Fibroblast of skin of scalp (primary cell): ENCODE data around the gene MSANTD1. TPM values are rescaled to one million over a fixed set of nuclear protein-coding genes. Genes with fewer than 3 reads are reported as not detected.

ENCODE experiments used
- DNase-seq: peaks from one replicate; pipeline ENCODE4 v3.0.0-alpha.2; 2013
- polyA plus RNA-seq, 2 experiments: library from polyadenylated mRNA; unstranded; fragments of 120-200 nt; gene quantifications; one replicate each; pipeline ENCODE4 v1.2.1, GENCODE V29; 2013; ENCODE audit not compliant: insufficient read length in 2 of 2

Gene MSANTD1
- polyA plus RNA-seq (2013, experiment 1 of 2; ENCODE audit: insufficient read length) = 0.10 TPM
- 0.17 TPM for polyA plus RNA-seq (2013, experiment 2 of 2; ENCODE audit: insufficient read length)

DNA sequence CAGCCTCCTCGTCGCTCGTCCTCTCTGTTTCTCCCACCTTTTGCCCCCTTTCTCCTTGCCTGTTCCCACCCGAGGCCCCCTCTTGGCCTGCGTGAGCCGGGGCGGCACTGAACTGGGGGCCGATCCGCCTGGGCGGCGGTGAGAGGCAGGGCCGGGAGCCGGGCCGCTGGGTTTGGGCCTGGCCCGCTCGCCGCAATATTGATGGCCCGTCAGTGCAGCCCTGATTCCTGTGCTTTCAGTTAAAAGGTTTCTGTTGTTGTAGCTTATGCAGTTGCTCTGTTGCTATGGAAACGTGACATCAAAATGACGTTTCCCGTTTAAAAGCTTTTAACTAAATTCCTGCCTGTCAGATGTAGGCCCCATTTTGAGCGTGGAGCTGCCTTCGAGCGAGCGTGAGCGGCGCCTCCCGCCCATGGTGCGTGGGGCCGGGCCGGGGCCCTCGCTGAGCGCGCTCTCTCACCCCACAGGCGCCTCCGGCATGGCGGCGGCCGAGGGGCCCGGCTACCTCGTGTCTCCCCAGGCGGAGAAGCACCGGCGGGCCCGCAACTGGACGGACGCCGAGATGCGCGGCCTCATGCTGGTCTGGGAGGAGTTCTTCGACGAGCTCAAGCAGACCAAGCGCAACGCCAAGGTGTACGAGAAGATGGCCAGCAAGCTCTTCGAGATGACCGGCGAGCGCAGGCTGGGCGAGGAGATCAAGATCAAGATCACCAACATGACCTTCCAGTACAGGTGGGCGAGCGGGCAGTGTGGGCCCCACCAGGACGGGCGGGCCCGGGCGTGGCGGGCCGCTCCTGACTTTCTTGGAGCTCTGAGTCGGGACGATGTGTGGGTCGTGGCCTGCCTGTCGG lies at the start of gene MSANTD1:
Gene MSANTD1, plus strand, starts transcription at position 349 of the 851 bp plus-strand sequence. Its CDS starts 64 bp downstream, at position 413.
- no peak for DNase-seq

DNA sequence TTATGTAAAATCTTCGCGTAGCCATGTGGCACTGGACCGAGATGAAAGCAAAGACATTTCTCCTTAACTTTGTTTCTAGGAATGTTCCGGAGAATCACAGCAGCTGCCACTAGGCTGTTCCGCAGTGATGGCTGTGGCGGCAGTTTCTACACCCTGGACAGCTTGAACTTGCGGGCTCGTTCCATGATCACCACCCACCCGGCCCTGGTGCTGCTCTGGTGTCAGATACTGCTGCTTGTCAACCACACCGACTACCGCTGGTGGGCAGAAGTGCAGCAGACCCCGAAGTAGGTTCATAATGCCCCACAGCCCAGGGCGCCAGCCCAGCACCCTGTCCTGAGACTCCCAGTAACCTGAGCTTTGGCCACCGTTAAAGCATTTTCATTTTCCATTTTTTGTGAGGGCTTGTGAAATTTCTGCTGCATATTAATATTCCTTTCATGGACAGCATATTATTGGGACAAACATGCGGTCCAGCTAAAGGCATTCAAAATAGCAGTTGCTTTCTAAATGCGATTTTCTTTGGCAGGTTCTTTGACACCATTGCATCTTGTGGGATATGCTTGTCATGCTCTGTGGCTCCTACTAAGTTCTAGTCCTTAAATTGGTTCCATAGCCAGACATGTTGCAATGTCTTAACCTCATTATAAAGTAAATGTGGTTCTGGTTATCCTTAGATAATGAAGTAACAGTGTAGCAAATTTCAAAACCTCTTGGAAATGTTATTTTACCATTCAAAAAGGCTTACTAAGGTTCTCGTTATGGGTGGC lies 49.1 kb upstream of the MSANTD1 start:
- peak; percentile 16 for DNase-seq

GRCh38 chr4:3200423-3201090 lies 48.4 kb upstream of the MSANTD1 start:
- DNase-seq = no peak

- peak; percentile 8 for DNase-seq
Measured at GRCh38 chr4:3201718-3202702, 46.9 kb upstream of the MSANTD1 start.

GRCh38 chr4:3202836-3203820 lies 45.8 kb upstream of the MSANTD1 start:
- no peak for DNase-seq

DNA sequence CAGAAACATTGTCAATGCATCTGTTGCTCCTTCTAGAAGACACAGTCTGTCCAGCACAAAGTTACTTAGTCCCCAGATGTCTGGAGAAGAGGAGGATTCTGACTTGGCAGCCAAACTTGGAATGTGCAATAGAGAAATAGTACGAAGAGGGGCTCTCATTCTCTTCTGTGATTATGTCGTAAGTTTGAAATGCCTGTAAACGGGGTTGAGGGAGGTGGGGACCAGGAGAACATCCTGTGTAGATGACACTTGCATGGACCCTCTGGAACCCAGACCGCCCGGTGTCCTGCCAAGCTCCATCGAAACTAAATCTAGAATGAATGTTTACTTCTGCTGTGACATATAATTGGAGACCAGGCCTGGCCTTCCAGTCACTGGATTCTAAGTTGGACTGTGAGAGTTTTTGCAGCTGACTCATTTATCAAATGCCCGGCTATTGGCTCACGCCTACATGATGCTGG lies 45.0 kb upstream of the MSANTD1 start:
- peak; percentile 41 for DNase-seq

DNA sequence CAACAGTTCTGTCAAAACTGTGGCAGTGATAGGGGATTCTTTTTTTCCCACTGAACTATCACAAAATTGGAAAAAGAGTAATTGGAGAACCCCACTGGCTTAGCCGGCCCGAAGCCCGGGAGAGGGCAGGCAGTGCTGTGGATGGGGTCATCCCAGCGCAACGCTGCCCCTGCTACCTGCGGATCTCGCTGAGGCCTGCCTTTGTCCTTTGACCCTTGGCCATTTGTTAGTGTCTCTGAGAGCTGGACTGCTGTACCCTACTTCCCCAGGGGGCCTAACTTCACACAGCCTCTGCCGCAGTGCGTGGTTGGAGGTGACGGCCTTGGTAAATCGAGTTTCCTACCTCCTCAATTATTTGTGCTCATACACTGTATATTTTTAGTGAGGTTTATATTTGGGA lies 43.0 kb upstream of the MSANTD1 start:
- DNase-seq = no peak

DNA sequence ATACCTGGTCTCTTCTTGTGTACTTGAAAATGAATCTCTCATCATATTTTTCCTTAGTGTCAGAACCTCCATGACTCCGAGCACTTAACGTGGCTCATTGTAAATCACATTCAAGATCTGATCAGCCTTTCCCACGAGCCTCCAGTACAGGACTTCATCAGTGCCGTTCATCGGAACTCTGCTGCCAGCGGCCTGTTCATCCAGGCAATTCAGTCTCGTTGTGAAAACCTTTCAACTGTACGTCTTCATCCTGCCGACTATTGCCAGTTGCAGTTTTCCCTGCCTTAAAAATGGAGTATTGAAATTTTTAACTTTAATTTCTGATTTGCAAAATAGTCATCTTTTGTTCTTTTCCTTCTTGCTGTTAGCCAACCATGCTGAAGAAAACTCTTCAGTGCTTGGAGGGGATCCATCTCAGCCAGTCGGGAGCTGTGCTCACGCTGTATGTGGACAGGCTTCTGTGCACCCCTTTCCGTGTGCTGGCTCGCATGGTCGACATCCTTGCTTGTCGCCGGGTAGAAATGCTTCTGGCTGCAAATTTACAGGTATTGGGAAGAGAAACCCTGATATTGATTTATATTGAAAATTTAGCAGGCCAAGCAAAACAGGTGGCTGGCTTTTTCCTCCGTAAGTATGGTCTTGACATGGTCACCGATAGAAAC lies 42.4 kb upstream of the MSANTD1 start:
- no peak for DNase-seq

DNA sequence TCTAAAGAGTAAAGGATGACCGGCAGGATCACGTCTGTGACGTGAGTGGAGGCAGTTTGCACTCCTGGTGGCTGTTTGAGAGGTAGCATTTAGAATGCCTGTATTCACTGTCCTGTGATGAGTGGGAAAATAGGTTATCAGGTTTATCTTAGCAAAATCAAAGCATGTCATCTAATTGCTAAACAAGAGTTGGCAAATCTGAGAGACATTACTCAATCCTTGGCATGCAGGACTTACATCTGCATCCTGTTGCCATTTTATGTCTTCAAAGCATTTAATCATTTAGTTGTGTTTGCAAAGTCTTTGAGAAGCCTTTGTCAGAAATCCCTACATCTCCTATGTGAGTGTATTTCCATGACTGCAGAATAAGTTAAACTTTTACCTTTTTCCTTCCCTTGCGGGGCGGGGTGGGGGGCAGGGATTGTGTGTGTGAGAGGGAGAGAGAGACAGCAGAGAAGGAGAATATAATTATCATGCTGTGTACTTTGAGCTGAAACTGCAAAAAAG lies 41.4 kb upstream of the MSANTD1 start:
- DNase-seq = no peak

- no peak for DNase-seq
Measured at GRCh38 chr4:3208826-3209225, 40.1 kb upstream of the MSANTD1 start.

DNA sequence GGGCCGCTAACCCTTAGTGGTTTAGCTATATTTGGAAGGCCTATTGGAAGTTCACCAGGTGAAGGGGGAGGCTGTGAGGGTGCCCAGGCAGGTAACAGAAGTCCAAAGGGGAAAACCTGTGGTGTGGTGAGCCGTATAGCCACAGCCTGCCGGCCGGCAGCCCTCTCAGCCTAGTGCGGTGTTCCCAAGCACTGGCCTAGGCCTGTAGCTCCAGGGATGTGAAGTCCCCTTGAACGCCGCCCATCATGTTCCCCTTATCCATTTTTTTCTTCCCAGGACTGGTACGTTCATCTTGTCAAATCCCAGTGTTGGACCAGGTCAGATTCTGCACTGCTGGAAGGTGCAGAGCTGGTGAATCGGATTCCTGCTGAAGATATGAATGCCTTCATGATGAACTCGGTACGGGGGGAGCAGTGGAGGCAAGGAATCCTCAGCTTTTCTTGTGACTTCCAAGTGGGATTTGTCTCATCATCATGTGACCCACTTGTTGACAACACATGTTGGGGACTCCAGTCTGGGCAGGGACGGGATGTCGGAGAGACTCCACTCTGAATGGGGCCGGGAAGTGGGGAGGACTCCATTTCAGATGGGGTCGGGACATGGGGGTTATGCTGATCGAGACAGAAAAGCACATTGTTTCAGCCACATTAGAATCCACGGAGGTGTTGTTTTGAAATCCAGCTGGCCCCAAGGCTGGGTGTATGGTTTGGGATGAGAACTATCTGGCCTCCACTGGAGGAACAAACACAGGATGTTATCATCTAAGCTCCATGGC lies 39.2 kb upstream of the MSANTD1 start:
- no peak for DNase-seq

- no peak for DNase-seq
Measured at GRCh38 chr4:3210467-3210866, 38.5 kb upstream of the MSANTD1 start.

GRCh38 chr4:3211866-3212265 lies 37.1 kb upstream of the MSANTD1 start:
- DNase-seq = no peak

GRCh38 chr4:3212391-3213105 lies 36.4 kb upstream of the MSANTD1 start:
- no peak for DNase-seq

- no peak for DNase-seq
Measured at GRCh38 chr4:3213106-3213425, 35.9 kb upstream of the MSANTD1 start.

GRCh38 chr4:3213661-3214250 lies 35.2 kb upstream of the MSANTD1 start:
- no peak for DNase-seq

- DNase-seq = no peak
Measured at GRCh38 chr4:3215256-3215655, 33.7 kb upstream of the MSANTD1 start.

DNA sequence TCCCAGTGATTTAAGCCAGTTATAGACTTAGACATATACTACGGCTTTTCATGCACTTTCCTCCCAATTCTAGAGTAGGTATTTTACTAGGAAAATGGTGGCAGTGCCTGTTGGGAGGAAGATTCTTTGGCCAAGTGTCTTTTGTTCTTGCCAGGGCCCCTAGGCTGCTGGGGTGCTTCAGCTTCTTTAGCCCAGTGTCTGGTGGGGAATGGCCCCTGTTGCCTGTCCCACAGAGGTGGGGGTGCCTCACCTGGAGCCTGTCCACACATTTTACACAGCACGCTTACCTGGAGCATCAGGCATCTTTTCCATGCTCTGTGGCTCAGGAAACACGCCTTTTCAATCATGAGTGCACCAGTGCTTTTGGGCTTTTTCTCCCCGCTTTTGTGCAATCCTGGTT lies 33.2 kb upstream of the MSANTD1 start:
- DNase-seq = no peak
